Transverse colon (tissue), 3 donors: ENCODE data around the gene KY.

Source experiments
- POLR2A ChIP-seq: fragments of 450-650 bp; IDR thresholded peaks from one replicate; pipeline ENCODE4 v1.6.1; 2016; ENCODE audit warnings: antibody characterized with exemption, mild to moderate bottlenecking, moderate library complexity
- TF ChIP-seq, protein P1 (sequence below), 5 experiments: fragments of 200-600 bp in 3 of 5; fragments of 450-650 bp in 2 of 5; sonication (generic) in 3 of 5; IDR thresholded peaks; 1 replicate in 2 of 5; 2 replicates in 3 of 5; pipeline ENCODE4 v1.5.1; 2016 to 2017; ENCODE audit warnings: antibody characterized with exemption in 5 of 5, inconsistent platforms in 3 of 5, mild to moderate bottlenecking in 2 of 5, moderate library complexity in 1 of 5

DNA sequence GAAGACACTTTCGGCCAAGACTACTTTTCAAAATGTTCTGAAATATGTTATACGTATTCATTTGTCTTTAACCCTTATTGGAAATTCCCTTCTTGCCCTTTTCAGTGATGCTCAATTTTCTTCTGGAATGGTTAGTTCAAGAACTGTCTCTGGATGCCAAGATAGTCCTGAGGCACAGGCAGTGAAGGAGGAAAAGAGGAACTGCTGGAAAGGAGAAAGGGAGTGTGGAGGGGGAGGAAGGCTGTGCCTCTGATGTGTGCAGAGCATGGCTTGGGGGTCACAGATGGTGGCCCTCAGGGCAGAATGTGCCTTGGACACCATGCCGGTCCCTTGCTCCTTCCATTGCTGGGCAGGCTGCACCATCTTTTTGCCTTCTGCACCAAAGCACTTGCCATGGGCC is 91.2 kb downstream of the KY start:
- TF ChIP-seq, protein P1, sequence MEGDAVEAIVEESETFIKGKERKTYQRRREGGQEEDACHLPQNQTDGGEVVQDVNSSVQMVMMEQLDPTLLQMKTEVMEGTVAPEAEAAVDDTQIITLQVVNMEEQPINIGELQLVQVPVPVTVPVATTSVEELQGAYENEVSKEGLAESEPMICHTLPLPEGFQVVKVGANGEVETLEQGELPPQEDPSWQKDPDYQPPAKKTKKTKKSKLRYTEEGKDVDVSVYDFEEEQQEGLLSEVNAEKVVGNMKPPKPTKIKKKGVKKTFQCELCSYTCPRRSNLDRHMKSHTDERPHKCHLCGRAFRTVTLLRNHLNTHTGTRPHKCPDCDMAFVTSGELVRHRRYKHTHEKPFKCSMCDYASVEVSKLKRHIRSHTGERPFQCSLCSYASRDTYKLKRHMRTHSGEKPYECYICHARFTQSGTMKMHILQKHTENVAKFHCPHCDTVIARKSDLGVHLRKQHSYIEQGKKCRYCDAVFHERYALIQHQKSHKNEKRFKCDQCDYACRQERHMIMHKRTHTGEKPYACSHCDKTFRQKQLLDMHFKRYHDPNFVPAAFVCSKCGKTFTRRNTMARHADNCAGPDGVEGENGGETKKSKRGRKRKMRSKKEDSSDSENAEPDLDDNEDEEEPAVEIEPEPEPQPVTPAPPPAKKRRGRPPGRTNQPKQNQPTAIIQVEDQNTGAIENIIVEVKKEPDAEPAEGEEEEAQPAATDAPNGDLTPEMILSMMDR (IDR thresholded peaks at IDR 0.05) = no peak
- TF ChIP-seq POLR2A = no peak
